WERI-Rb-1 (cell line): Measurements from ENCODE around the gene HES4.

Experiments
- DNase-seq: peaks from one replicate; pipeline ENCODE4 v3.0.0-alpha.2; 2020
- H3K27ac ChIP-seq: fragments of 250-450 bp; sonication (Bioruptor Pico); 2 replicates; pipeline ENCODE4 v1.5.1; 2020; ENCODE audit warnings: mild to moderate bottlenecking, moderate library complexity
- H3K27me3 ChIP-seq: fragments of 250-450 bp; sonication (Bioruptor Pico); 2 replicates; pipeline ENCODE4 v1.5.1; 2021; ENCODE audit warnings: mild to moderate bottlenecking, low read depth, moderate library complexity; ENCODE audit not compliant: insufficient read depth, severe bottlenecking
- H3K36me3 ChIP-seq: fragments of 250-450 bp; sonication (Bioruptor Pico); 2 replicates; pipeline ENCODE4 v1.5.1; 2020; ENCODE audit warnings: mild to moderate bottlenecking, moderate library complexity
- H3K4me3 ChIP-seq: 2 replicates; pipeline ENCODE4 v1.5.1; 2011; ENCODE audit warnings: low read depth, mild to moderate bottlenecking, control low read depth, low read length
- H3K9me3 ChIP-seq: fragments of 250-450 bp; sonication (Bioruptor Pico); 2 replicates; pipeline ENCODE4 v1.5.1; 2021; ENCODE audit warnings: mild to moderate bottlenecking, moderate library complexity; ENCODE audit not compliant: severe bottlenecking
- CTCF ChIP-seq: IDR thresholded peaks from 2 replicates; pipeline ENCODE4 v1.5.1; 2011; ENCODE audit warnings: low read depth, mild to moderate bottlenecking, control low read depth, inconsistent platforms, low read length

Gene HES4

GRCh38 chr1:970973-971730 is 28.7 kb downstream of the HES4 start:
- no peak for DNase-seq
- no peak overlapping the region for H3K27ac ChIP-seq
- H3K9me3 ChIP-seq: no peaks in the 10 kb centered on the region
- no peaks in the 10 kb centered on the region for H3K36me3 ChIP-seq
- no peak for TF ChIP-seq CTCF
- no peaks in the 10 kb centered on the region for H3K27me3 ChIP-seq
- no peak overlapping the region for H3K4me3 ChIP-seq

GRCh38 chr1:970242-970972 is 29.5 kb downstream of the HES4 start:
- Histone ChIP-seq H3K27ac (no peak overlapping the region), H3K36me3 (peaks cover under 1% of the 10 kb centered on the region; the same call in 1 of the 2 replicates), H3K27me3 (no peaks in the 10 kb centered on the region), H3K4me3 (no peak overlapping the region), H3K9me3 (no peaks in the 10 kb centered on the region)
- no peak for TF ChIP-seq CTCF
- no peak for DNase-seq

- H3K36me3 ChIP-seq: peaks cover 7% of the 10 kb centered on the region
- TF ChIP-seq CTCF: no peak
- H3K27me3 ChIP-seq: no peaks in the 10 kb centered on the region
- H3K4me3 ChIP-seq: no peak overlapping the region
- no peak for DNase-seq
- H3K27ac ChIP-seq: no peak overlapping the region
- H3K9me3 ChIP-seq: no peaks in the 10 kb centered on the region
These were observed 30.5 kb downstream of the HES4 start for GRCh38 chr1:969260-969855.

GRCh38 chr1:967466-968343 is 32.2 kb downstream of the HES4 start:
- no peak overlapping the region for H3K4me3 ChIP-seq
- no peak overlapping the region for H3K27ac ChIP-seq
- no peaks in the 10 kb centered on the region for H3K27me3 ChIP-seq
- no peaks in the 10 kb centered on the region for H3K9me3 ChIP-seq
- peaks cover 22% of the 10 kb centered on the region for H3K36me3 ChIP-seq
- DNase-seq: no peak
- TF ChIP-seq CTCF: no peak

- Histone ChIP-seq H3K27me3 (no peaks in the 10 kb centered on the region), H3K27ac (no peak overlapping the region), H3K9me3 (no peaks in the 10 kb centered on the region), H3K36me3 (peaks cover 29% of the 10 kb centered on the region), H3K4me3 (peak overlapping the region; percentile 40)
- peak; percentile 61 for DNase-seq
- no peak for TF ChIP-seq CTCF
These were observed 33.1 kb downstream of the HES4 start for GRCh38 chr1:966704-967300.
